ENCODE data around the gene ATP10A. TPM values are rescaled to one million over a fixed set of nuclear protein-coding genes. Genes with fewer than 3 reads are reported as not detected.

ATP10A gene
- total RNA-seq, 1 donor from 2014 or later, result 0.22 TPM

- DNase-seq (ENCODE audit: low spot score in 2 of 2, unreplicated experiment in 2 of 2), result no peak
- H3K4me1 Mint-ChIP-seq, result peaks cover 17% of the 10 kb centered on the region
- TF ChIP-seq CTCF (IDR thresholded peaks at IDR 0.05; ENCODE audit: unreplicated experiment), result no peak
- H3K4me3 Mint-ChIP-seq, result no peak overlapping the region
- H3K36me3 Mint-ChIP-seq, result no peaks in the 10 kb centered on the region
- no peak overlapping the region for H3K27ac Mint-ChIP-seq
- H3K9me3 Mint-ChIP-seq, result no peaks in the 10 kb centered on the region
- H3K27me3 Mint-ChIP-seq (ENCODE audit: low read depth), result no peaks in the 10 kb centered on the region
Measured at GRCh38 chr15:25905140-25905539, 42.0 kb upstream of the ATP10A start.

GRCh38 chr15:25903024-25903581, 40.0 kb upstream of the ATP10A start:
- Mint-ChIP-seq H3K4me1 (peaks cover 18% of the 10 kb centered on the region), H3K27ac (peak overlapping the region; percentile 25), H3K4me3 (no peak overlapping the region), H3K27me3 (ENCODE audit: low read depth) (no peaks in the 10 kb centered on the region), H3K9me3 (no peaks in the 10 kb centered on the region), H3K36me3 (no peaks in the 10 kb centered on the region)
- no peak for TF ChIP-seq CTCF (IDR thresholded peaks at IDR 0.05; ENCODE audit: unreplicated experiment)
- DNase-seq (ENCODE audit: low spot score in 2 of 2, unreplicated experiment in 2 of 2), result no peak

GRCh38 chr15:25901811-25902605, 38.9 kb upstream of the ATP10A start:
- peaks cover 18% of the 10 kb centered on the region for H3K4me1 Mint-ChIP-seq
- no peak for TF ChIP-seq CTCF (IDR thresholded peaks at IDR 0.05; ENCODE audit: unreplicated experiment)

GRCh38 chr15:25900901-25901300, 37.8 kb upstream of the ATP10A start:
- Mint-ChIP-seq H3K27ac (no peak overlapping the region), H3K4me1 (peaks cover 20% of the 10 kb centered on the region), H3K27me3 (ENCODE audit: low read depth) (no peaks in the 10 kb centered on the region), H3K4me3 (no peak overlapping the region), H3K9me3 (no peaks in the 10 kb centered on the region), H3K36me3 (no peaks in the 10 kb centered on the region)
- TF ChIP-seq CTCF (IDR thresholded peaks at IDR 0.05; ENCODE audit: unreplicated experiment), result no peak
- DNase-seq (ENCODE audit: low spot score in 2 of 2, unreplicated experiment in 2 of 2), result no peak

More at GRCh38 chr15:25901811-25902605, 38.9 kb upstream of the ATP10A start:
- Mint-ChIP-seq H3K27me3 (ENCODE audit: low read depth) (no peaks in the 10 kb centered on the region), H3K9me3 (no peaks in the 10 kb centered on the region), H3K27ac (no peak overlapping the region), H3K4me3 (no peak overlapping the region), H3K36me3 (no peaks in the 10 kb centered on the region)
- no peak for DNase-seq (ENCODE audit: low spot score in 2 of 2, unreplicated experiment in 2 of 2)

GRCh38 chr15:25900431-25900830, 37.3 kb upstream of the ATP10A start:
- no peak overlapping the region for H3K4me3 Mint-ChIP-seq
- no peak overlapping the region for H3K27ac Mint-ChIP-seq
- H3K36me3 Mint-ChIP-seq, result no peaks in the 10 kb centered on the region
- H3K27me3 Mint-ChIP-seq (ENCODE audit: low read depth), result no peaks in the 10 kb centered on the region
- no peak for DNase-seq (ENCODE audit: low spot score in 2 of 2, unreplicated experiment in 2 of 2)
- TF ChIP-seq CTCF (IDR thresholded peaks at IDR 0.05; ENCODE audit: unreplicated experiment), result no peak
- H3K9me3 Mint-ChIP-seq, result no peaks in the 10 kb centered on the region
- peaks cover 20% of the 10 kb centered on the region for H3K4me1 Mint-ChIP-seq

Data from mesothelial cell of epicardium (in vitro differentiated cells).